ENCODE data around the gene PINLYP.
"Not testable (repeated sequence)": the region's sequence is repeated elsewhere in the genome, so short reads cannot be mapped to it uniquely, and the experiment has no call there.

The PINLYP gene

DNA sequence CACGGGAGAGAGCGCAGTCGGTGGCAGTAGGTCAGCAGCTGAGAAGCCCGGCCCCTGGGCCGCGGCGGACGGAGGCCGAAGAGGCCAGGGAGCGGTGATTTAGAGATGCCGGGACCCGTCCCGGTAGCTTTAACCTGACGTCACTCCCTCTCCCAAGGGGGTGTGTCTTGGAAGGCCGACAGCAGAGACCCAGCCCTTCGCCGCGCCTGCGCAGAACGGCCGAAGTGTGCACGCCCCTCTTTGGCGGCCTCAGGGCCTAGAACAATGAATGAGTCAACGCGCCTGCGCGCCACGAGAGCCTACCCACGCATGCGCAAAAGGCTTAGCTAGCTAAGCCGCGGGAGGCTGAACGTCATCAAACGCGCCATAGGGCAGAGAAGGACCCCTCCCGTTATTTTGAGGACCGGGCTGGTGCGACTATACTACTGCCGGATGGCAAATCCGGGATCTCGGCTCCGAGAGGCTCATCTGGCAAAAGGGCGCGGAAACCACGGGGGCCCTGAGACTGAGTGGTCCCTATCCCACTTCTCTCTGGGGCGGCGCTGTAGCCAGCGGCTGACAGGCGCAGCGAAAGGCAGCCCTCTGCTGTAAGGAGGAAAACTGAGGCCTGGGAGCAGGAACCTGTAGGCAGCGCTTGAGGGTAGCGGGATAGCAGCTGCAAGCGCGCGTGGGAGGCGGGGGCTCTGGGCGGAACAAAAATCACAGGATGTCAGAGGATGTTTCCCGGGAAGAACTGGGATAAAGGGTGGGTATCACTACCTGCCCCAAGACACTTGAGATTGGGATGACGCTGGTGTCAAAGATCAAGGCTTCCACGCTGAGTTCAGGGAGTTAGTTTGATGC lies 20.6 kb downstream of the PINLYP start, which contains the start of the genes IRGQ and ZNF576:
IRGQ (minus strand) TSS at position 136 of the 843 bp plus-strand sequence. CDS start 796 bp downstream, outside the sequence.
ZNF576 (plus strand) TSS at position 597 of the 843 bp plus-strand sequence. CDS start 514 bp downstream, outside the sequence.
- H3K4me3 ChIP-seq (ENCODE audit: low read depth, low read length), result peak within 1 kb of the TSS; percentile 93
- H3K27ac ChIP-seq (ENCODE audit: low read depth, low read length), result peak within 1 kb of the TSS; percentile 98
- peak within 1 kb of the TSS; percentile 98 for H3K9ac ChIP-seq (ENCODE audit: low read length)
- H3K4me1 ChIP-seq (ENCODE audit: control insufficient read depth, insufficient read depth, low read length), result peaks cover 5% of the 10 kb centered on the region; the same call in 1 of the 2 replicates
- H3K36me3 ChIP-seq (ENCODE audit: control insufficient read depth, insufficient read depth, low read length), result peaks cover 37% of the 10 kb centered on the region
- no peaks in the 10 kb centered on the region for H3K9me3 ChIP-seq (ENCODE audit: control insufficient read depth, insufficient read depth, low read depth, low read length)
- H3K27me3 ChIP-seq (ENCODE audit: control insufficient read depth, insufficient read depth, low read length), result no peaks in the 10 kb centered on the region

DNA sequence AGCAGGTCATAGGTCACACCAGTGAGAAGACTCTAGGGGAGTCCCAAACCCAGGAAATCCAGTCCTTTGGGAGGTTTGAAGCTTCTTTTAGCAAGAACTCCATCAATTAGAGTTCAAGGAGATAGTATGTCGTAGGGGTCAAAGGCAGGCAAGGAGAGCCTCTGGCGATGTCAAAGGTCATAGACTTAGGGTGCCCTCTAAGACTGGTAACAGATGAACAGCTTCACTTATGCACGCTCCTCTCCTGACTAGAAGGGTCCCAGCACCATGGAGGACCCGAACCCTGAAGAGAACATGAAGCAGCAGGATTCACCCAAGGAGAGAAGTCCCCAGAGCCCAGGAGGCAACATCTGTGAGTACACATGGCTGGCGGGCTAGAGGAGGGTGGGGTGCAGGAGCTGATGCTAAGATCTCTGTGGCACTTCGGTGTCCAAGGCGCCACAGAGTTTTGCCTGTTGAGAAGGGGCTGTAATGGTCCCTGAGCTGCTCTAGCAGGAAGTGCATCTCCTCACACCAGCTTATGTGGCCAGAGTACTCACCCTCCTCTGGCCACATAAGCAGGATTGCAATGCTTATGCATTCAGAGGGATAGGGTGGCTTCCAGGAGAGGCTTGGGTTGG lies 21.4 kb downstream of the PINLYP start:
- Histone ChIP-seq H3K4me1 (ENCODE audit: control insufficient read depth, insufficient read depth, low read length) (peaks cover 5% of the 10 kb centered on the region; the same call in 1 of the 2 replicates), H3K27ac (ENCODE audit: low read depth, low read length) (peak overlapping the region; percentile 98), H3K27me3 (ENCODE audit: control insufficient read depth, insufficient read depth, low read length) (no peaks in the 10 kb centered on the region), H3K9me3 (ENCODE audit: control insufficient read depth, insufficient read depth, low read depth, low read length) (no peaks in the 10 kb centered on the region), H3K36me3 (ENCODE audit: control insufficient read depth, insufficient read depth, low read length) (peaks cover 32% of the 10 kb centered on the region), H3K9ac (ENCODE audit: low read length) (peak overlapping the region; percentile 98), H3K4me3 (ENCODE audit: low read depth, low read length) (peak overlapping the region; percentile 93)

DNA sequence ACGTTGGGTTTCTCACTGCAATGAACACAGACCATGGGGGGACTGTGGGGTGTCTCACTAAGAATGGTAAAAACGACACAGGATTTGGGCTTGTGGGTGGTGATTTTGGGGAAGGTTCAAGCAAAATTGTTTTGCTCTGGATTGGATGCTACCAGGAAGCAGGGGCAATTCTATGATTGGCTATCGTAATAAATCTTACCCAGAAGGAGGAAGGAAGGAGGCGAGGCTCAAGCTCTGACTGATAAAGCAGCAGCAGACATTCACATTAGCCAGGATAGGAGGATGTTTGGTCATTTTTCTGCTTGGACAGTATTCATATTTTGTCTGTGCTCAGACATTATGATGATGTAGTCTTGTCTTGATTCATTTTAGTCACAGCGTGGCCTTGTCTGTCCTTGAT lies 22.3 kb downstream of the PINLYP start:
- Histone ChIP-seq H3K36me3 (ENCODE audit: control insufficient read depth, insufficient read depth, low read length) (peaks cover 29% of the 10 kb centered on the region), H3K27ac (ENCODE audit: low read depth, low read length) (no peak overlapping the region), H3K4me1 (ENCODE audit: control insufficient read depth, insufficient read depth, low read length) (peaks cover 5% of the 10 kb centered on the region; the same call in 1 of the 2 replicates), H3K4me3 (ENCODE audit: low read depth, low read length) (peak overlapping the region; percentile 93; the same call in 1 of the 2 replicates), H3K9me3 (ENCODE audit: control insufficient read depth, insufficient read depth, low read depth, low read length) (no peaks in the 10 kb centered on the region), H3K9ac (ENCODE audit: low read length) (peak overlapping the region; percentile 29), H3K27me3 (ENCODE audit: control insufficient read depth, insufficient read depth, low read length) (no peaks in the 10 kb centered on the region)

DNA sequence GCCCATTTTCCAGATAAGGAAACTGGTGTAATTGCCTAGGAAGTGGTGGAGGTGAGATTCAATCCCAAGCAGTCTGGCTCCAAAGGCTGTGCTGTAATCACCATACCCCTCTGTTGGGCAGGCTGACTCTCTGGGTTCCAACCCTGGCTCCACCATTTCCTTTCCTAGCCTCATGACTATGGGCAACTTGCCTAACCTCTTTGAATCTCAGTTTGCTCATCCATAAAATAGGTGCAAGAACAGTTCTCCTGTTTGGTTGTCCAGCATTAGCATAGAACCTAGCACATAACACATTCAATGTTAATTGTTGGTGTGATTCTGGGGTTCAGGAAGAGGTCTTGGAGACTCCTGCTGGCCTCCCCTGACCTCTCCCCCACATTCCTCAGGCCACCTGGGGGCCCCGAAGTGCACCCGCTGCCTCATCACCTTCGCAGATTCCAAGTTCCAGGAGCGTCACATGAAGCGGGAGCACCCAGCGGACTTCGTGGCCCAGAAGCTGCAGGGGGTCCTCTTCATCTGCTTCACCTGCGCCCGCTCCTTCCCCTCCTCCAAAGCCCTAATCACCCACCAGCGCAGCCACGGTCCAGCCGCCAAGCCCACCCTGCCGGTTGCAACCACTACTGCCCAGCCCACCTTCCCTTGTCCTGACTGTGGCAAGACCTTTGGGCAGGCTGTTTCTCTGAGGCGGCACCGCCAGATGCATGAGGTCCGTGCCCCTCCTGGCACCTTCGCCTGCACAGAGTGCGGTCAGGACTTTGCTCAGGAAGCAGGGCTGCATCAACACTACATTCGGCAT lies 23.0 kb downstream of the PINLYP start:
- H3K36me3 ChIP-seq (ENCODE audit: control insufficient read depth, insufficient read depth, low read length), result peaks cover 23% of the 10 kb centered on the region
- no peaks in the 10 kb centered on the region for H3K27me3 ChIP-seq (ENCODE audit: control insufficient read depth, insufficient read depth, low read length)
- H3K27ac ChIP-seq (ENCODE audit: low read depth, low read length), result no peak overlapping the region
- no peak overlapping the region for H3K4me3 ChIP-seq (ENCODE audit: low read depth, low read length)
- no peaks in the 10 kb centered on the region for H3K9me3 ChIP-seq (ENCODE audit: control insufficient read depth, insufficient read depth, low read depth, low read length)
- no peak overlapping the region for H3K9ac ChIP-seq (ENCODE audit: low read length)
- peaks cover 5% of the 10 kb centered on the region; the same call in 1 of the 2 replicates for H3K4me1 ChIP-seq (ENCODE audit: control insufficient read depth, insufficient read depth, low read length)

DNA sequence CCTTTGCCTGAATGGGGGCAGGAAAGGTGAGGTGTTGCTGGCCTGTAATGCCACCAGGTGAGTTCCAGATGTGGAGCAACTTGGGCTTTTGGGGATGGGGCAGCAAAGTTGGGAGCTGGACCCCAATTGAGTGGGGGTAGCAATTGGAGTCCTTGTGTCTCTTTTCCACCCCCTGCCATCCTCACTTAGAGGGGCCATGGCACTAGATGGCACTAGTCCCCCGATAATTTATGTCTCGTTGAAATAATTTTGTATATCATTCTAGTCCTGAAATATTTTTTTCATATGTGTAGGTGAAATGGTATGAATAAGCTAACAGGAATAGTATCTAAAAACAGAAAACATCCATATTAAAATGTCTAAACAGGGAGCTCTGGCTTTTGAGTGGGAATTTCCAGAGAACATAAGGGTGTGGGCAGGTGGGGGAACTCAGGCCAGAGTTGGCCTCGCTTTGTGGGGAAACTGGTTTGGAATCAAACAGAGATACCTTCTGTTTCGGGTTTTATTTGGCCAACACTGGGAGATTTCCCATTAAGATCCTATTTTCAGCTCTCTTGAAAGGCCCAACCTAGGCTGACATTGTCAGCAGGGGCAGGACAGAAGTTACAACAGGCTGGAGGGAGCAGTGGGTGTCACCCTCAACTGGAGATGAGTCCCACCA lies 24.2 kb downstream of the PINLYP start:
- Histone ChIP-seq H3K9ac (ENCODE audit: low read length) (no peak overlapping the region), H3K4me3 (ENCODE audit: low read depth, low read length) (no peak overlapping the region), H3K9me3 (ENCODE audit: control insufficient read depth, insufficient read depth, low read depth, low read length) (no peaks in the 10 kb centered on the region), H3K27ac (ENCODE audit: low read depth, low read length) (no peak overlapping the region), H3K36me3 (ENCODE audit: control insufficient read depth, insufficient read depth, low read length) (peaks cover 19% of the 10 kb centered on the region), H3K4me1 (ENCODE audit: control insufficient read depth, insufficient read depth, low read length) (peaks cover 5% of the 10 kb centered on the region; the same call in 1 of the 2 replicates), H3K27me3 (ENCODE audit: control insufficient read depth, insufficient read depth, low read length) (no peaks in the 10 kb centered on the region)

DNA sequence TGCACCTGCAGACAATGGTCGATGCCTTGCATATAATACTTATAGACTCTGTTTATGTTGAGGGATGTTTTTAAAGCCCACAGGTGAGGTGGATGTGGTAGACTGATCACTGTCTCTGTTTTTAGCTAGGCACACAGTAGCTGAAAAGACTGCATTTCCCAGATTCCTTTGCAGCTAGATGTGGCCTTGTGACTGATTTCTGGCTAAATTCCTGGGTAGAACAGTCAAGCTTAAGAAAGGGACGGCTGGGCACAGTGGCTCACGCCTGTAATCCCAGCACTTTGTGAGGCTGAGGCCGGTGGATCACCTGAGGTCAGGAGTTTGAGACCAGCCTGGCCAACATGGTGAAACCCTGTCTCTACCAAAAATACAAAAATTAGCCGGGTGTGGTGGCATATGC lies 24.7 kb downstream of the PINLYP start:
- peaks cover 19% of the 10 kb centered on the region for H3K36me3 ChIP-seq (ENCODE audit: control insufficient read depth, insufficient read depth, low read length)
- H3K27ac ChIP-seq (ENCODE audit: low read depth, low read length); H3K9me3 ChIP-seq (ENCODE audit: control insufficient read depth, insufficient read depth, low read depth, low read length); H3K4me1 ChIP-seq (ENCODE audit: control insufficient read depth, insufficient read depth, low read length); H3K9ac ChIP-seq (ENCODE audit: low read length); H3K4me3 ChIP-seq (ENCODE audit: low read depth, low read length); H3K27me3 ChIP-seq (ENCODE audit: control insufficient read depth, insufficient read depth, low read length): not testable (repeated sequence)

DNA sequence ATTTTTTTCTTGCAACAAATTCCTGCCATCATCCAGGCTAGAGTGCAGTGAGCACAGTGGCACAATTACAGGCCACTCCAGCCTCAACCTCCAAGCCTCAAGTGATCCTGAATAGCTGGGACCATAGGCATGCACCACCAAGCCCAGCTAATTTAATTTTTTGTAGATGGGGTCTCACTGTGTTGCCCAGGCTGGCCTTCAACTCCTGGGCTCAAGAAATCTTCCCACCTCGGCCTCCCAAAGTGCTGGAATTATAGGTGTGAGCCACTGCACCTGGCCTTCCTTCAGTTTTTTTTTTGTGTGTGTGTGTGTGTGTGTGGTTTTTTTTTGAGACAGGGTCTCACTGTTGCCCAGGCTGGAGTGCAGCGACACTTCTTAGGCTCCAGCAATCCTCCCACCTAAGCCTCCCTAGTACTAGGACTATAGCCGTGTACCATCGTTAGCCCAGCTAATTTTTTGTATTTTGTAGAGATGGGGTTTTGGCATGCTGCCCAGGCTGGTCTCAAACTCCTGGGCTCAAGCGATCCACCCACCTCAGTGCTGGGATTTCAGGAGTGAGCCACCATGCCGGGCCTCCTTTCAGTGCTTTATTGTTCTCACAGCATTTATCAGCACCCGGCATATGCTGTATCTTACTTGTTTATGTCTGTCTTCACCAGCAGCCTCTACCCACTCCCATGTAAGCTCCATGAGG lies 30.4 kb downstream of the PINLYP start:
- peaks cover 4% of the 10 kb centered on the region; the same call in 1 of the 2 replicates for H3K4me1 ChIP-seq (ENCODE audit: control insufficient read depth, insufficient read depth, low read length)
- H3K27me3 ChIP-seq (ENCODE audit: control insufficient read depth, insufficient read depth, low read length), result no peaks in the 10 kb centered on the region
- H3K9me3 ChIP-seq (ENCODE audit: control insufficient read depth, insufficient read depth, low read depth, low read length), result no peaks in the 10 kb centered on the region
- no peak overlapping the region for H3K9ac ChIP-seq (ENCODE audit: low read length)
- no peak overlapping the region for H3K27ac ChIP-seq (ENCODE audit: low read depth, low read length)
- no peak overlapping the region for H3K4me3 ChIP-seq (ENCODE audit: low read depth, low read length)
- peaks cover 15% of the 10 kb centered on the region for H3K36me3 ChIP-seq (ENCODE audit: control insufficient read depth, insufficient read depth, low read length)

DNA sequence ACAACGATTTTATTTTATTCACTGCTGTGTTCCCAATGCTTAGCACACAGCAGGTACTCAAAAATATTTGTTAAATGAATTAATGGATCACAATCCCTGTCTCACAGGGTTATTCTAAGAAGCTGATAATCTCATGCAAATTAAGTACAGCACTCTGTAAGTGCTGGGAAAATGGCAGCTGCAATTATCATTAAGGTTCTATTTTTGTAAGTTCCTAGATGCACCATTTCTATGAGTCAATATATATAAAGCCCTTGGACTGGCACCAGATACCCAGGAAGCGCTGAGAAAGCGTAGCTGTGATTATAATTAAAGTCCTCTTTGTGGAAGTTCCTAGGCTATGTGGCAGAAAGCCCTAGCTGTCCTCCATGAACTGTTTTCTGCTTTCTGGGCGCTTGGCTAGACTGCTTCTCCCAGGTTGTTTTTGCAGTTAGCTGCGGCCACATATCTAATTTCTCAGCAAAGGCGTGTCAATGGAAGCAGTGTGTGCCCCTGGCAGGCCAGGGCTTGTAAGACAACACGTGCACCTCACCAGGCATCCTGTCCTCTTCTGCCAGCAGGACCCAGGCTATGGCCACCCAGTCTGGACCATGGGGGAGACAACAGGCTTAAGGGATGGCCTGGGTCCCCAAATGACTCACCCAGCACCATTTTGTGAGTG lies 31.1 kb downstream of the PINLYP start:
- Histone ChIP-seq H3K27ac (ENCODE audit: low read depth, low read length) (no peak overlapping the region), H3K4me3 (ENCODE audit: low read depth, low read length) (no peak overlapping the region), H3K27me3 (ENCODE audit: control insufficient read depth, insufficient read depth, low read length) (no peaks in the 10 kb centered on the region), H3K4me1 (ENCODE audit: control insufficient read depth, insufficient read depth, low read length) (peaks cover 4% of the 10 kb centered on the region; the same call in 1 of the 2 replicates), H3K9ac (ENCODE audit: low read length) (no peak overlapping the region), H3K36me3 (ENCODE audit: control insufficient read depth, insufficient read depth, low read length) (peaks cover 16% of the 10 kb centered on the region), H3K9me3 (ENCODE audit: control insufficient read depth, insufficient read depth, low read depth, low read length) (no peaks in the 10 kb centered on the region)

DNA sequence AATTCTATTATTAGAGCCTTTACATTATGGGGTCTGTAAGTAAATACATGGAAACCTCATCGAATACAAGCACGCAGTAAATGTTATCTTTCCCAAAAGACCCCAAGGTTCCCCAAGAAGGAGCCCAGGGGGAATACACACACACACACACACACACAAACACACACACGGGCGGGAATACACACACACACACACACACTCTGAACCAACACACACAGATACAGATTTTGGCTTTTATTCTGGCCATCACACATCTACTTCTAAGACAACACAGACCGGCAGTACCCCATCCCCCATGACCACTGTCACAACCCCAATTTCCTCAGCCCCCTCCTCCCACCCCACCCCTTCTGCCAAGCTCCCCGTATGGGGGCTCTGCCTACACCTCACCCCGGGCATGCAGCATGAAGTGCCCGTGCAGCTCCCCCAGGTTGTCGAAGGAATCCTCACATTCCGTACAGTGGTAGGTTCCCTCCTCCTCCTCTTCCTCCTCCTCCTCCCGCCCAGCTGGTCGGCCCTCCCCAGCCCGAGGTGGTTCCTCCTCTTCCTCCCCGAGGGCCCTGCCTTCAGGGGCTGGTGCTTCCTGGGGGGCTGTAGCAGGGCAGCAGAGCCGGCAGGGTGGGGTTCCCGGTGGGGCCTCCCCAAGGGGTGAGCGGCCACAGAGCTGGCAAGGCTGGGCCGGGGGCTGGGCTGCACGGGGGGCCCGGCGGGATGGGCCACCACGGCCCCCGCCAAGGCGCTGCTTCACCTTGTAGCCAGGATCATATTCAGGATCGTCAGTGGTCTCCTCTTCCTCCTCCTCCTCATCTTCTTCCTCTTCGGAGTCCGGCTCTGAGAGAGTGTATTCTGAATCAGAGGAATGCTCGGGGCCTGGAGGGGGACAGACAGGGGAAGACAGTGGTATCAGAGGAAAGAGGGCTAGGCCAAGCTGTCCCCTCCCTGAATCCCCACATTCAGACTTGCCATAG lies 31.9 kb downstream of the PINLYP start:
- no peak overlapping the region for H3K27ac ChIP-seq (ENCODE audit: low read depth, low read length)
- no peak overlapping the region for H3K4me3 ChIP-seq (ENCODE audit: low read depth, low read length)
- H3K4me1 ChIP-seq (ENCODE audit: control insufficient read depth, insufficient read depth, low read length), result peaks cover 4% of the 10 kb centered on the region; the same call in 1 of the 2 replicates
- no peak overlapping the region for H3K9ac ChIP-seq (ENCODE audit: low read length)
- no peaks in the 10 kb centered on the region for H3K9me3 ChIP-seq (ENCODE audit: control insufficient read depth, insufficient read depth, low read depth, low read length)
- peaks cover 24% of the 10 kb centered on the region for H3K36me3 ChIP-seq (ENCODE audit: control insufficient read depth, insufficient read depth, low read length)
- no peaks in the 10 kb centered on the region for H3K27me3 ChIP-seq (ENCODE audit: control insufficient read depth, insufficient read depth, low read length)

Measured in HUES6 (cell line).